ENCODE measurements around the gene CTIF. TPM values are rescaled to one million over a fixed set of nuclear protein-coding genes. Genes with fewer than 3 reads are reported as not detected.

CTIF gene
- total RNA-seq, 1 donor from 2014 or later = 48.5 TPM

DNA sequence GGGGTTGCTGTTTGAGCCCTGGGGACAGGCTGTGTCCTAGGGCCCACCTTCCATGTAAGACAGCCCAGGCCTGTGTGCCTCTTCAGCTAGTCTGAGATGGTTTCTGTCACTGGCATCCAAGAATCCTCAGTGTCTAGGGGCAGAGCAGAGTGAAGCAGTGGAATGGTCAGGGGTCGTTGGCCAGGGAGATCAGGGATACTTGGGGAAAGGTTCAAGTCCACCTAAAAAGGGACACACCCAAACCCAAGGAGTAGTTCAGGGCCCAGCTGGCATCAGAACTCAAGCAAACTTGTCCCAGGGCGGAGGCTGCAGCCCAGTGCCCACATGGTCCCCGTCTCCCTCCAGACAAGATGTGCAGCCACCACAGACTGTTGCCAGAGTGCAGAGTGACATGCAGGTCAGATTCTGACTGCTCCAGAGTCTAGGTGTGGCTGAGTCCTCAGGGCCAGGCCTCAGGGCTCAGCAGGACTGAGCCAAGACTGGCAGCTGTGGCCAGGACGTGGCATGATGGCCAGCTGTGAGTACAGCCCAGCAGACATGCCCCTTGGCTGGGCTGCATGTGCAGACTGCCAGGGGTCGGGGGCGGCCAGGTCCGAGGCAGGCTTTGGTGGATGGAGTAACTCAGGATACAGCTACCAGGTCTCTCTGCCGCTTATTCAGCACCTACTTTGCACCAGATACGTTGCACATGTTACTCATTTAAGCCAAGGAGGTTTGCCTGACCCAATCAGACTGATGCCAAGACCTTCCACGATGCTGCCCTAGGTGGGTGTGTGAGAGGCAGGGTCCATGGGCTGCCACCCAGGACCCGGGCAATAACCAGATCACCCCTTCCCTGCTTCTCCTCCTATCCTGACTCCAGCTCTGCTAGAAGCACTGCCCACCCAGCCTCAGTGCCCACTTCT, 265.4 kb downstream of the CTIF start:
- Mint-ChIP-seq H3K9me3 (no peaks in the 10 kb centered on the region), H3K4me1 (ENCODE audit: unreplicated experiment) (peaks cover 38% of the 10 kb centered on the region), H3K27me3 (no peaks in the 10 kb centered on the region), H3K36me3 (peaks cover 8% of the 10 kb centered on the region), H3K27ac (no peak overlapping the region), H3K4me3 (no peak overlapping the region)
- TF ChIP-seq, protein P1, sequence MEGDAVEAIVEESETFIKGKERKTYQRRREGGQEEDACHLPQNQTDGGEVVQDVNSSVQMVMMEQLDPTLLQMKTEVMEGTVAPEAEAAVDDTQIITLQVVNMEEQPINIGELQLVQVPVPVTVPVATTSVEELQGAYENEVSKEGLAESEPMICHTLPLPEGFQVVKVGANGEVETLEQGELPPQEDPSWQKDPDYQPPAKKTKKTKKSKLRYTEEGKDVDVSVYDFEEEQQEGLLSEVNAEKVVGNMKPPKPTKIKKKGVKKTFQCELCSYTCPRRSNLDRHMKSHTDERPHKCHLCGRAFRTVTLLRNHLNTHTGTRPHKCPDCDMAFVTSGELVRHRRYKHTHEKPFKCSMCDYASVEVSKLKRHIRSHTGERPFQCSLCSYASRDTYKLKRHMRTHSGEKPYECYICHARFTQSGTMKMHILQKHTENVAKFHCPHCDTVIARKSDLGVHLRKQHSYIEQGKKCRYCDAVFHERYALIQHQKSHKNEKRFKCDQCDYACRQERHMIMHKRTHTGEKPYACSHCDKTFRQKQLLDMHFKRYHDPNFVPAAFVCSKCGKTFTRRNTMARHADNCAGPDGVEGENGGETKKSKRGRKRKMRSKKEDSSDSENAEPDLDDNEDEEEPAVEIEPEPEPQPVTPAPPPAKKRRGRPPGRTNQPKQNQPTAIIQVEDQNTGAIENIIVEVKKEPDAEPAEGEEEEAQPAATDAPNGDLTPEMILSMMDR (conservative IDR thresholded peaks at IDR 0.05) = no peak
- peak; percentile 62 for DNase-seq (ENCODE audit: extremely low spot score, unreplicated experiment)

DNA sequence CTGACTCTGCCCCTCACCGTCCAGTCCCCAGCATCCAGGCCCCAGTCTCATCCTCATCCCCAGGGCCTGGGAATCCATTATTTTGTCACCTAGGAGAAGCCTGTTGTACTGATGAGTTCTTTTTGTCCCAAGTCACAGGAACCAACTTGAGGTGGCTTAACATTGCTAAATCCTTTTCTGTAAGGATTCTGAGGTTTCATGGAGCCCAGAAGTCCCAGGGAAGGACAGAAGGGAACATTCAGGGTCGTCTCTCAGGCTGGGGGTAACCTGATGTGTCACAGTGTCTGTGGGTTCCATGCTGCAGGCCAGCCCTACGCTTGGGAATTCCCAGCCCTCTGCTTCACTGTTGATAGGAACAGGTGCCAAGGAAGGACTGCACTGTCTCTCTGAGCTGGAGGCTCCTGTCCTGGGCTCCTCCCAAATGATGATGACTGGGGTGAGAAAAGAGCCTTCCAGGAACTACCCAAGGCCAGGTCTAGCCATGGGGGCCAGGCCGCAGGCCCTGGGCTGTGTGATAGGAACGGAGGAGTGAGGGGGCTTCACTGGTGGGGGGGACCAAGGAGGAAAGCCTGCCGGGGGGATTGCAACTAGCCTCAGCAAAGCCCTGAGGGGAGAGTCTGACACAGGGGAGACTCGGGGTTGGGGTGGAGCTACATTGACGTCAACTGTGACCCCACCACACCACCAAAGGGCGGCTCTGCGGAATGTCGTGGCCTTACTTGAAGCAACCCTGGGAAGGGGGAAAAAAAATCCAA, 266.2 kb downstream of the CTIF start:
- peaks cover 38% of the 10 kb centered on the region for H3K4me1 Mint-ChIP-seq (ENCODE audit: unreplicated experiment)
- no peaks in the 10 kb centered on the region for H3K27me3 Mint-ChIP-seq
- TF ChIP-seq, protein P1 (conservative IDR thresholded peaks at IDR 0.05) = no peak
- no peak overlapping the region for H3K4me3 Mint-ChIP-seq
- peaks cover 5% of the 10 kb centered on the region for H3K36me3 Mint-ChIP-seq
- H3K27ac Mint-ChIP-seq = no peak overlapping the region
- H3K9me3 Mint-ChIP-seq = no peaks in the 10 kb centered on the region
- DNase-seq (ENCODE audit: extremely low spot score, unreplicated experiment) = peak; percentile 44

DNA sequence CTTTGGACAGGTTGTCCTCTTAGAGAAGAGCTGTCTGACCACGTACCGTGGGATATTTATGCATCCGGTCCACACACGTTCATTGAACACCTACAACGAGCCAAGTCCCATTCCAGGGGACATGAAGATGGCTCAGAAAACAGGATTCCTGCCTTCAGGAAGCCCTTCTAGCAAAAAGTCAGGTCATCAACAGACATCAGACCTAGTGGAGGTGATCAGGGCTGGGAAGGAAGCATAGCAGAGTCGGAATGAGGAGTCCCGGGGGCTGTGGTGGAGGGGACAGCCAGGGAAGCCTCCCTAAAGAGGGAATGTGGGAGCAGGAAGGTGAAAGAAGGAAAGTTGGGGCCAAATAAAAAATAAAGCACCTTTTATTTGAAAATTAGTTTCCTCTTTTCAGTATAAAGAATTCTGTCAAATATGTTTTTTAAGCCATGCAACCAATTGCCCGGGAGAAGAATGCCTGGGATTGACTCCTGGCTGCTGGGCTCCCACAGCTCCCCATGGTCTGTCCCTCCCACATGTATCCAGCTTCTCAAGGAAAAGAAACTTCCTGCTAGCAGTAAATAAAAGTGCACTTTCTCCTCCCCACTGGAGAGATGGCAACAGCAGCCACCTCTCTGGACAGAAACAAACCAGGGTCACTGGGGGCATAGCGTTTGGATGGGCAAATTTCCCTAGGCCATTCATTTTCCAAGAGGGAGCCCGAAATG, 267.1 kb downstream of the CTIF start:
- Mint-ChIP-seq H3K4me1 (ENCODE audit: unreplicated experiment) (peaks cover 38% of the 10 kb centered on the region), H3K4me3 (no peak overlapping the region), H3K9me3 (no peaks in the 10 kb centered on the region), H3K36me3 (peaks cover 5% of the 10 kb centered on the region), H3K27ac (no peak overlapping the region), H3K27me3 (no peaks in the 10 kb centered on the region)
- TF ChIP-seq, protein P1 (conservative IDR thresholded peaks at IDR 0.05) = no peak
- peak; percentile 25 for DNase-seq (ENCODE audit: extremely low spot score, unreplicated experiment)

DNA sequence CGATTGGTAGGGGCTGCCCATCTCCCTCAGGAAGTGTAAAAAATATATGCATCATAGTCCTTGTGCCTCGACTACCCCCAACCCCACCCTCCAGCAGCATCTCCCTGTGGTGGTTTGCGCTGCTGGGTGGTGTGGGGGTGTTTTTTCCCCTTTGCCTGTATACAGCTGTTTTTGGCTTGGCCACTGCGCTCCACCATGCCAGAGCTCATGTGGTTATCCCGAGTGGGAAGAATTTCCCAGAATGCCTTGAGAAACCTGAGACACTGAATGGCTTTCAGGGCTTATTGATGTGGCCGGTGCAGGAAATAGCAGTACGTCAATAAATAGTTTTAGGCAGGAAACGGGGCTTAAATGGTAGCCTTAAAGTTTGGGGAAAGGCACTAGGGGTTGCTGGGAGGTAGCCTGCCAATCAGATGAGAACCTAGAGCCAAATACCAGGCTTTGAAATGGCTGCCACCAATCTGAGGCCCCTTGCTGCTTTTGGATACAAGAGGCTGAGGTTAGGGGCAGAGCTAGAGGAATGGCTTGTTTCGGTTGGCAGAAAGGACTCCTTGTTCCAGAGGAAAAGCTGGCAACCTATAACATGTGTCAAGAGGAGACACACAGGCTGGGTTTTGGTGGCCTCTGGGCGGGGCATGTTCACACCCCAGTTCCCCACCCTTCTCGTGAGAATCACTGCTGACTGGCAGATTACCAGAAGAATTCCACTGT, 267.9 kb downstream of the CTIF start:
- Mint-ChIP-seq H3K4me1 (ENCODE audit: unreplicated experiment) (peaks cover 32% of the 10 kb centered on the region), H3K27ac (no peak overlapping the region), H3K9me3 (no peaks in the 10 kb centered on the region), H3K4me3 (no peak overlapping the region), H3K27me3 (no peaks in the 10 kb centered on the region), H3K36me3 (peaks cover 5% of the 10 kb centered on the region)
- DNase-seq (ENCODE audit: extremely low spot score, unreplicated experiment) = peak; percentile 36
- TF ChIP-seq, protein P1 (conservative IDR thresholded peaks at IDR 0.05) = no peak

DNA sequence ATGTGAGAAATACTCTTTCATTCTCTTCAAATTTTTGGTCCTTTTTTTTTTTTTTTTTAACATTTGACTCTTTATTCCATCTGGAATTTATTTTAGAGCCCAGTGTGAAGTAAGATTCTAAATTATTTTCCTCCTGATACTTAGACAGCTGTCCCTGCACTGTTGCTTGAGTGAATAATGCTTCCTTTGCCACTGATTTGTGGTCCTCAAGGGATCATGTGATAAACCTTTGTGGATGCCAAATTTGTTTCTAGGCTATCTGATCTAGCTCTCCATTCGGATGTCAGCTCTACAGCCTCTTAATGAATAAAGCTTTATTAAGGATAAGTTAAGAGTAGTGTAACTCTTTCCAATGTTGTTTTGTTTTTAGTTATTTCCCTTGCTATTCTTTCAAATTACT, 269.6 kb downstream of the CTIF start:
- H3K4me1 Mint-ChIP-seq (ENCODE audit: unreplicated experiment) = peaks cover 27% of the 10 kb centered on the region
- DNase-seq (ENCODE audit: extremely low spot score, unreplicated experiment) = no peak
- no peaks in the 10 kb centered on the region for H3K27me3 Mint-ChIP-seq
- H3K4me3 Mint-ChIP-seq = no peak overlapping the region
- peaks cover 10% of the 10 kb centered on the region for H3K36me3 Mint-ChIP-seq
- TF ChIP-seq, protein P1 (conservative IDR thresholded peaks at IDR 0.05) = no peak
- no peaks in the 10 kb centered on the region for H3K9me3 Mint-ChIP-seq
- H3K27ac Mint-ChIP-seq = no peak overlapping the region
